ENCODE results near the gene CTAGE4.
A peak's percentile ranks its signal among the peaks of the same experiment; 100 is the strongest.
"Not testable (repeated sequence)": the region's sequence is repeated elsewhere in the genome, so short reads cannot be mapped to it uniquely, and the experiment has no call there.

CTAGE4 gene

GRCh38 chr7:144183166-144183565, at the start of gene CTAGE4:
Gene CTAGE4, plus strand, starts transcription at chr7:144183466. Its CDS starts 38 bp downstream, at chr7:144183504.
- not testable (repeated sequence) for DNase-seq (ENCODE audit: low read depth, low spot score)

GRCh38 chr7:144134116-144134515, 49.1 kb upstream of the CTAGE4 start:
- DNase-seq (ENCODE audit: low read depth, low spot score): no peak

GRCh38 chr7:144137501-144137900, 45.8 kb upstream of the CTAGE4 start:
- DNase-seq (ENCODE audit: low read depth, low spot score): no peak

GRCh38 chr7:144142187-144142586, 41.1 kb upstream of the CTAGE4 start:
- DNase-seq (ENCODE audit: low read depth, low spot score): no peak

- DNase-seq (ENCODE audit: low read depth, low spot score): no peak
These were observed 38.8 kb upstream of the CTAGE4 start for GRCh38 chr7:144144426-144144825.

- DNase-seq (ENCODE audit: low read depth, low spot score): no peak
These were observed 34.9 kb upstream of the CTAGE4 start for GRCh38 chr7:144148224-144148827.

GRCh38 chr7:144158861-144159260, 24.4 kb upstream of the CTAGE4 start:
- DNase-seq (ENCODE audit: low read depth, low spot score): no peak

GRCh38 chr7:144164784-144165183, 18.5 kb upstream of the CTAGE4 start:
- DNase-seq (ENCODE audit: low read depth, low spot score): no peak

GRCh38 chr7:144171594-144172350, 11.5 kb upstream of the CTAGE4 start:
- not testable (repeated sequence) for DNase-seq (ENCODE audit: low read depth, low spot score)

GRCh38 chr7:144174613-144175012, 8.7 kb upstream of the CTAGE4 start:
- no peak for DNase-seq (ENCODE audit: low read depth, low spot score)

- DNase-seq (ENCODE audit: low read depth, low spot score): peak; percentile 30
These were observed 4.7 kb upstream of the CTAGE4 start for GRCh38 chr7:144178380-144179164.

- DNase-seq (ENCODE audit: low read depth, low spot score): not testable (repeated sequence)
These were observed 4.1 kb upstream of the CTAGE4 start for GRCh38 chr7:144179165-144179479.

- not testable (repeated sequence) for DNase-seq (ENCODE audit: low read depth, low spot score)
These were observed 4.6 kb downstream of the CTAGE4 start for GRCh38 chr7:144187848-144188247.

GRCh38 chr7:144188578-144189171, 5.4 kb downstream of the CTAGE4 start:
- DNase-seq (ENCODE audit: low read depth, low spot score): not testable (repeated sequence)

GRCh38 chr7:144193782-144194181, 10.5 kb downstream of the CTAGE4 start:
- DNase-seq (ENCODE audit: low read depth, low spot score): not testable (repeated sequence)

GRCh38 chr7:144194453-144194852, 11.2 kb downstream of the CTAGE4 start:
- DNase-seq (ENCODE audit: low read depth, low spot score): not testable (repeated sequence)

GRCh38 chr7:144195212-144195872, 12.1 kb downstream of the CTAGE4 start, which contains the start of gene ARHGEF35:
Gene ARHGEF35, minus strand, starts transcription at chr7:144195833. Its CDS starts 7,450 bp downstream, at chr7:144188383.
- not testable (repeated sequence) for DNase-seq (ENCODE audit: low read depth, low spot score)

GRCh38 chr7:144198934-144199333, 15.7 kb downstream of the CTAGE4 start:
- DNase-seq (ENCODE audit: low read depth, low spot score): not testable (repeated sequence)

- not testable (repeated sequence) for DNase-seq (ENCODE audit: low read depth, low spot score)
These were observed 18.7 kb downstream of the CTAGE4 start for GRCh38 chr7:144201978-144202377.

- DNase-seq (ENCODE audit: low read depth, low spot score): not testable (repeated sequence)
These were observed 19.8 kb downstream of the CTAGE4 start for GRCh38 chr7:144203086-144203485.

GRCh38 chr7:144205306-144205705, 22.0 kb downstream of the CTAGE4 start:
- DNase-seq (ENCODE audit: low read depth, low spot score): not testable (repeated sequence)
